HG03175 (cell line): Measurements from ENCODE around the gene TTC14.

Experiments used
- ATAC-seq: cut with Tn5 transposase; IDR thresholded peaks from one replicate; pipeline ENCODE4 v1.9.1; 2021; ENCODE audit warnings: mild to moderate bottlenecking, moderate library complexity; ENCODE audit not compliant: unreplicated experiment

TTC14 gene

DNA sequence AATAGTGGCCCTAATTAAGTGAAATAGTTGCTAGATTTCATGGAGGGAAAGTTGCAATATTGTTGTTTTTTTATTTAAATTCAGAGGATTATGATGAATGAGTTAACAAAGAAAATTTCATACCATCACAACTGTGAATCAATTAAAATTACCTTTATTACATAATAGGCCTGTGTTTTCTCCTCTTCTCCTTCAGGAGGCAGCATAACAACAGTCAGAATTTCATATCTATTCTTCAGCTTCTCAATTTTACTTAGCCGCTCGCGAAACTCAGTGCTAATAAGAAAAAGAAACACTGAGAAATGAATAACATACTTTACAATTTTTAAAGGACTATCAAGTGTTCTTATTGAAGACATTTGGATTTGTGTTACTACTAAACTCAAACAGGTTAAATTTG lies 29.4 kb downstream of the TTC14 start:
- ATAC-seq: no peak

- ATAC-seq: peak; percentile 46
Observed at GRCh38 chr3:180633722-180634121, 31.8 kb downstream of the TTC14 start.

DNA sequence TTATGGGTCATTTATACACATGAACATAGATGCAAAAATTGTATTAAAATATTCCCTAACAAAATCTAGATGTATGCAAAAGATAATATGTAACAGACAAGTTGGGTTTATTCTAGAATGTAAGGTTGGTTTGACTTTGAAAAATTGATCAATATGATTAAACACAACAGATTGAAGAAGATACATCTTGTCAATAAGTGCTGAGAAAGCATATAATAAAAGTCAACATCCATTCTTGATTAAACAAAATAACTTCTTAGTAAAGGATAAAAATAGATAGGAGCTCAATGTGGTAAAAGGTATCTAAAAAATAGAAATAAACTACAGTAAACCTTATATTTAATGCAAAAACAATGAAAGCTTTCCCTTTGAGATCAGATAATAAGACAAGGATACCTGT lies 39.0 kb downstream of the TTC14 start:
- no peak for ATAC-seq

DNA sequence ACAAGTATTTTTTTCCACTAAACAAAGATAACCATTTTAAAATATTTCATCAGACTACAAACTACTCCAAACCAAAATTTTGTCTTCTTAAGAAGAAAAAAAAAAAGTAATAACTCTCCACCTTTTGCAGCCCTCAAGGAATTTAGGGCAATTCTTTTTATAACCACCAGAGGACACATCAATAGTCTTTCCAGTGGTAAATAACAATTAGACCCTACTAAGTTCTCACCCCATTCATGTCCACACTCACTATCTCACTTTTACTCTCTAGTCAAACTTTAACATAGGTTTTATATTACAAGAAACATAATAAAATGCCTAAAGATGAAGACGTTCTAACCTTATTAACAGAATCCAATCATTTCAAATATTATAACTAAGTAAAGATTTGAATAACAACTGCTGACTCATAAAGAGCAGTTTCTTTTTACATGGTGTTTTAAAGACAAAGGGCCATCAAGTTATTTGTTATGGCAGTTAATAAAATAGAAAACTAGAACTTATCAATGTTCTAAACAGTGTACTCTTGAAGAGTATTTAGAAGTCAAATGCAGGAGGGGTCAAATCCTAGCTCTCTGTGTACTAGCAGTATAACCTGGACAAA lies 44.3 kb downstream of the TTC14 start:
- ATAC-seq: peak; percentile 62

GRCh38 chr3:180656406-180656805 lies 54.4 kb downstream of the TTC14 start:
- ATAC-seq: no peak

- ATAC-seq: no peak
Observed at GRCh38 chr3:180657094-180657493, 55.1 kb downstream of the TTC14 start.
